ENCODE measurements around the gene HNMT.
"Not testable (repeated sequence)": the region's sequence is repeated elsewhere in the genome, so short reads cannot be mapped to it uniquely, and the experiment has no call there.

The HNMT gene

GRCh38 chr2:137947032-137947727, 17.1 kb upstream of the HNMT start:
- no peak for DNase-seq

GRCh38 chr2:137947728-137948336, 16.4 kb upstream of the HNMT start:
- peak; percentile 29 to 35 for DNase-seq

- DNase-seq = no peak
Observed at GRCh38 chr2:137948894-137949293, 15.4 kb upstream of the HNMT start.

- no peak for DNase-seq
Observed at GRCh38 chr2:137950238-137950637, 14.0 kb upstream of the HNMT start.

- DNase-seq = no peak
Observed at GRCh38 chr2:137951586-137951985, 12.7 kb upstream of the HNMT start.

GRCh38 chr2:137952586-137953129, 11.6 kb upstream of the HNMT start:
- DNase-seq = no peak

- DNase-seq = no peak
Observed at GRCh38 chr2:137955536-137955935, 8.7 kb upstream of the HNMT start.

GRCh38 chr2:137957033-137957432, 7.2 kb upstream of the HNMT start:
- no peak for DNase-seq

GRCh38 chr2:137959166-137959565, 5.1 kb upstream of the HNMT start:
- no peak for DNase-seq

GRCh38 chr2:137960223-137960622, 4.0 kb upstream of the HNMT start:
- DNase-seq = no peak

- DNase-seq = no peak
Observed at GRCh38 chr2:137961602-137962001, 2.7 kb upstream of the HNMT start.

GRCh38 chr2:137963535-137964065, 673 bp upstream of the HNMT start:
- DNase-seq = no peak

- DNase-seq = no peak
Observed at GRCh38 chr2:137964859-137965459, 686 bp downstream of the HNMT start.

GRCh38 chr2:137966043-137966442, 1.8 kb downstream of the HNMT start:
- no peak for DNase-seq

- no peak for DNase-seq
Observed at GRCh38 chr2:137967042-137967441, 2.8 kb downstream of the HNMT start.

- DNase-seq = no peak
Observed at GRCh38 chr2:137968477-137969417, 4.5 kb downstream of the HNMT start.

GRCh38 chr2:137969418-137969765, 5.1 kb downstream of the HNMT start:
- DNase-seq = no peak

GRCh38 chr2:137969876-137970275, 5.6 kb downstream of the HNMT start:
- no peak for DNase-seq

- not testable (repeated sequence) for DNase-seq
Observed at GRCh38 chr2:137971259-137971658, 7.0 kb downstream of the HNMT start.

GRCh38 chr2:137973280-137973679, 9.0 kb downstream of the HNMT start:
- DNase-seq = no peak

- no peak for DNase-seq
Observed at GRCh38 chr2:137975280-137976271, 11.3 kb downstream of the HNMT start.

GRCh38 chr2:137976274-137976673, 12.0 kb downstream of the HNMT start:
- DNase-seq = no peak
